Measurements from ENCODE around the gene AGRP.
A peak's percentile ranks its signal among the peaks of the same experiment; 100 is the strongest.

The AGRP gene

GRCh38 chr16:67483150-67483549 lies at the start of gene AGRP:
Gene AGRP (minus strand): TSS chr16:67483547. CDS start chr16:67483398, 149 bp downstream.
- Histone ChIP-seq H3K27me3 (ENCODE audit: control insufficient read depth in 1 of 2, insufficient read depth in 2 of 2, low read length in 2 of 2) (no peaks in the 10 kb centered on the region), H3K4me1 (ENCODE audit: control insufficient read depth, insufficient read depth, low read length) (peaks cover 42% of the 10 kb centered on the region), H3K4me3 (ENCODE audit: low read length in 2 of 2) (peak within 1 kb of the TSS; percentile 31 to 98), H3K9ac (ENCODE audit: low read length in 2 of 2) (peak within 1 kb of the TSS; percentile 21 to 86), H3K27ac (ENCODE audit: low read length) (peak within 1 kb of the TSS; percentile 84), H3K36me3 (ENCODE audit: control insufficient read depth in 2 of 2, insufficient read depth in 2 of 2, low read length in 2 of 2) (peaks cover 3 to 6% of the 10 kb centered on the region in 2 donors), H3K9me3 (ENCODE audit: control insufficient read depth in 2 of 2, low read length in 2 of 2) (no peaks in the 10 kb centered on the region)

GRCh38 chr16:67531247-67531646 lies 47.9 kb upstream of the AGRP start:
- Histone ChIP-seq H3K27ac (ENCODE audit: low read length) (peak overlapping the region; percentile 41), H3K27me3 (ENCODE audit: control insufficient read depth in 1 of 2, insufficient read depth in 2 of 2, low read length in 2 of 2) (no peaks in the 10 kb centered on the region), H3K36me3 (ENCODE audit: control insufficient read depth in 2 of 2, insufficient read depth in 2 of 2, low read length in 2 of 2) (no peaks in the 10 kb centered on the region), H3K4me1 (ENCODE audit: control insufficient read depth, insufficient read depth, low read length) (peaks cover 43% of the 10 kb centered on the region), H3K4me3 (ENCODE audit: low read length in 2 of 2) (peak overlapping the region in 1 of 2 donors; percentile 91), H3K9me3 (ENCODE audit: control insufficient read depth in 2 of 2, low read length in 2 of 2) (no peaks in the 10 kb centered on the region), H3K9ac (ENCODE audit: low read length in 2 of 2) (no peak overlapping the region)

- H3K9ac ChIP-seq (ENCODE audit: low read length in 2 of 2) = peak overlapping the region; percentile 57 to 95
- peak overlapping the region; percentile 83 to 91 for H3K4me3 ChIP-seq (ENCODE audit: low read length in 2 of 2)
- peaks cover 43% of the 10 kb centered on the region for H3K4me1 ChIP-seq (ENCODE audit: control insufficient read depth, insufficient read depth, low read length)
- no peaks in the 10 kb centered on the region for H3K9me3 ChIP-seq (ENCODE audit: control insufficient read depth in 2 of 2, low read length in 2 of 2)
- no peaks in the 10 kb centered on the region for H3K27me3 ChIP-seq (ENCODE audit: control insufficient read depth in 1 of 2, insufficient read depth in 2 of 2, low read length in 2 of 2)
- peak overlapping the region; percentile 85 for H3K27ac ChIP-seq (ENCODE audit: low read length)
- no peaks in the 10 kb centered on the region for H3K36me3 ChIP-seq (ENCODE audit: control insufficient read depth in 2 of 2, insufficient read depth in 2 of 2, low read length in 2 of 2)
Observed at GRCh38 chr16:67530013-67530939, 46.9 kb upstream of the AGRP start.

- H3K4me1 ChIP-seq (ENCODE audit: control insufficient read depth, insufficient read depth, low read length) = peaks cover 43% of the 10 kb centered on the region
- peak overlapping the region; percentile 57 to 95 for H3K9ac ChIP-seq (ENCODE audit: low read length in 2 of 2)
- peak overlapping the region; percentile 85 for H3K27ac ChIP-seq (ENCODE audit: low read length)
- H3K27me3 ChIP-seq (ENCODE audit: control insufficient read depth in 1 of 2, insufficient read depth in 2 of 2, low read length in 2 of 2) = no peaks in the 10 kb centered on the region
- H3K4me3 ChIP-seq (ENCODE audit: low read length in 2 of 2) = peak overlapping the region; percentile 83 to 91
- no peaks in the 10 kb centered on the region for H3K9me3 ChIP-seq (ENCODE audit: control insufficient read depth in 2 of 2, low read length in 2 of 2)
- H3K36me3 ChIP-seq (ENCODE audit: control insufficient read depth in 2 of 2, insufficient read depth in 2 of 2, low read length in 2 of 2) = no peaks in the 10 kb centered on the region
Observed at GRCh38 chr16:67529582-67530012, 46.2 kb upstream of the AGRP start.

GRCh38 chr16:67528870-67529581 lies 45.7 kb upstream of the AGRP start:
- H3K27ac ChIP-seq (ENCODE audit: low read length) = peak overlapping the region; percentile 85
- H3K27me3 ChIP-seq (ENCODE audit: control insufficient read depth in 1 of 2, insufficient read depth in 2 of 2, low read length in 2 of 2) = no peaks in the 10 kb centered on the region
- peak overlapping the region; percentile 83 to 91 for H3K4me3 ChIP-seq (ENCODE audit: low read length in 2 of 2)
- H3K9me3 ChIP-seq (ENCODE audit: control insufficient read depth in 2 of 2, low read length in 2 of 2) = no peaks in the 10 kb centered on the region
- peaks cover 43% of the 10 kb centered on the region for H3K4me1 ChIP-seq (ENCODE audit: control insufficient read depth, insufficient read depth, low read length)
- peak overlapping the region; percentile 57 to 95 for H3K9ac ChIP-seq (ENCODE audit: low read length in 2 of 2)
- no peaks in the 10 kb centered on the region for H3K36me3 ChIP-seq (ENCODE audit: control insufficient read depth in 2 of 2, insufficient read depth in 2 of 2, low read length in 2 of 2)

- H3K27ac ChIP-seq (ENCODE audit: low read length) = peak within 1 kb of the TSS; percentile 85
- H3K4me1 ChIP-seq (ENCODE audit: control insufficient read depth, insufficient read depth, low read length) = peaks cover 40% of the 10 kb centered on the region
- H3K27me3 ChIP-seq (ENCODE audit: control insufficient read depth in 1 of 2, insufficient read depth in 2 of 2, low read length in 2 of 2) = no peaks in the 10 kb centered on the region
Observed at GRCh38 chr16:67528222-67528869, 45.0 kb upstream of the AGRP start, which contains the start of gene RIPOR1. Gene RIPOR1 (plus strand): TSS chr16:67528829. CDS start chr16:67538447, 9,618 bp downstream.

GRCh38 chr16:67526149-67526791 lies 42.9 kb upstream of the AGRP start:
- no peak overlapping the region for H3K4me3 ChIP-seq (ENCODE audit: low read length in 2 of 2)
- H3K27me3 ChIP-seq (ENCODE audit: control insufficient read depth in 1 of 2, insufficient read depth in 2 of 2, low read length in 2 of 2) = no peaks in the 10 kb centered on the region
- no peaks in the 10 kb centered on the region for H3K36me3 ChIP-seq (ENCODE audit: control insufficient read depth in 2 of 2, insufficient read depth in 2 of 2, low read length in 2 of 2)
- H3K9ac ChIP-seq (ENCODE audit: low read length in 2 of 2) = no peak overlapping the region
- no peak overlapping the region for H3K27ac ChIP-seq (ENCODE audit: low read length)
- no peaks in the 10 kb centered on the region for H3K9me3 ChIP-seq (ENCODE audit: control insufficient read depth in 2 of 2, low read length in 2 of 2)
- H3K4me1 ChIP-seq (ENCODE audit: control insufficient read depth, insufficient read depth, low read length) = peaks cover 34% of the 10 kb centered on the region

More at GRCh38 chr16:67528222-67528869, 45.0 kb upstream of the AGRP start, which contains the start of gene RIPOR1:
- Histone ChIP-seq H3K4me3 (ENCODE audit: low read length in 2 of 2) (peak within 1 kb of the TSS; percentile 83 to 91), H3K36me3 (ENCODE audit: control insufficient read depth in 2 of 2, insufficient read depth in 2 of 2, low read length in 2 of 2) (no peaks in the 10 kb centered on the region), H3K9me3 (ENCODE audit: control insufficient read depth in 2 of 2, low read length in 2 of 2) (no peaks in the 10 kb centered on the region), H3K9ac (ENCODE audit: low read length in 2 of 2) (peak within 1 kb of the TSS; percentile 57 to 95)

- H3K9me3 ChIP-seq (ENCODE audit: control insufficient read depth in 2 of 2, low read length in 2 of 2) = no peaks in the 10 kb centered on the region
- no peak overlapping the region for H3K9ac ChIP-seq (ENCODE audit: low read length in 2 of 2)
- no peak overlapping the region for H3K4me3 ChIP-seq (ENCODE audit: low read length in 2 of 2)
- H3K4me1 ChIP-seq (ENCODE audit: control insufficient read depth, insufficient read depth, low read length) = peaks cover 25% of the 10 kb centered on the region
- H3K27me3 ChIP-seq (ENCODE audit: control insufficient read depth in 1 of 2, insufficient read depth in 2 of 2, low read length in 2 of 2) = no peaks in the 10 kb centered on the region
- no peaks in the 10 kb centered on the region for H3K36me3 ChIP-seq (ENCODE audit: control insufficient read depth in 2 of 2, insufficient read depth in 2 of 2, low read length in 2 of 2)
- no peak overlapping the region for H3K27ac ChIP-seq (ENCODE audit: low read length)
Observed at GRCh38 chr16:67525176-67525860, 42.0 kb upstream of the AGRP start.

- Histone ChIP-seq H3K4me1 (ENCODE audit: control insufficient read depth, insufficient read depth, low read length) (peaks cover 7% of the 10 kb centered on the region), H3K9ac (ENCODE audit: low read length in 2 of 2) (peak overlapping the region; percentile 72 to 89), H3K36me3 (ENCODE audit: control insufficient read depth in 2 of 2, insufficient read depth in 2 of 2, low read length in 2 of 2) (no peaks in the 10 kb centered on the region), H3K4me3 (ENCODE audit: low read length in 2 of 2) (peak overlapping the region; percentile 77 to 80), H3K27me3 (ENCODE audit: control insufficient read depth in 1 of 2, insufficient read depth in 2 of 2, low read length in 2 of 2) (no peaks in the 10 kb centered on the region), H3K9me3 (ENCODE audit: control insufficient read depth in 2 of 2, low read length in 2 of 2) (no peaks in the 10 kb centered on the region), H3K27ac (ENCODE audit: low read length) (peak overlapping the region; percentile 97)
Observed at GRCh38 chr16:67521095-67521804, 37.9 kb upstream of the AGRP start.
